IMR-90 (cell line): Measurements from ENCODE around the gene PDGFA. TPM values are rescaled to one million over a fixed set of nuclear protein-coding genes. Genes with fewer than 3 reads are reported as not detected.

ENCODE experiments used
- ATAC-seq: fragments of 200-7000 bp; cut with Tn5 transposase; 2 replicates; pipeline ENCODE4 v1.9.1; 2020; ENCODE audit warnings: low read depth, mild to moderate bottlenecking, moderate library complexity
- BruUV-seq: library from RNA; stranded (reverse); fragments of 400-500 nt; replicated peaks from 2 replicates; lab custom pipeline; 2021; lab: Mats Ljungman, UMichigan
- CTCF ChIA-PET: fragments of 300-600 bp; formaldehyde crosslinking; extraction: SDS; loops from one replicate; lab custom pipeline; 2021; ENCODE audit warnings: antibody characterized with exemption; lab: Yijun Ruan, JAX
- POLR2A ChIA-PET: fragments of 300-600 bp; sonication (Branson Sonifier 250); formaldehyde crosslinking; loops from one replicate; lab custom pipeline; 2022; ENCODE audit warnings: antibody characterized with exemption; ENCODE audit not compliant: unreplicated experiment; lab: Charles Lee
- DNase-seq: peaks from one replicate; pipeline ENCODE4 v3.0.0; 2013
- H2AFZ ChIP-seq: replicated peaks from 2 replicates; pipeline ENCODE3; 2013; ENCODE audit warnings: low read length, mild to moderate bottlenecking; ENCODE audit not compliant: poor library complexity
- H2AK5ac ChIP-seq: 2 replicates; pipeline ENCODE4 v1.6.1; 2013; ENCODE audit warnings: low read depth, low read length, inconsistent platforms
- H2AK9ac ChIP-seq: replicated peaks from 2 replicates; pipeline ENCODE3; 2013; ENCODE audit warnings: mild to moderate bottlenecking, low read depth, low read length, moderate library complexity; ENCODE audit not compliant: poor library complexity
- H2BK120ac ChIP-seq: 2 replicates; pipeline ENCODE4 v1.6.1; 2013; ENCODE audit warnings: low read depth, low read length, inconsistent platforms
- H2BK15ac ChIP-seq: 3 replicates; pipeline ENCODE4 v1.6.1; 2013; ENCODE audit warnings: low read depth, low read length, inconsistent platforms
- H2BK20ac ChIP-seq: 2 replicates; pipeline ENCODE4 v1.6.1; 2013; ENCODE audit warnings: low read depth, mild to moderate bottlenecking, inconsistent platforms, low read length, moderate library complexity
- H2BK5ac ChIP-seq: 2 replicates; pipeline ENCODE4 v1.6.1; 2013; ENCODE audit warnings: mild to moderate bottlenecking, low read depth, low read length, inconsistent platforms; ENCODE audit not compliant: poor library complexity, severe bottlenecking
- H3K14ac ChIP-seq: replicated peaks from 2 replicates; pipeline ENCODE4 v1.6.1; 2013; ENCODE audit warnings: low read depth, low read length, inconsistent platforms
- H3K18ac ChIP-seq: 2 replicates; pipeline ENCODE4 v1.6.1; 2013; ENCODE audit warnings: low read depth, low read length, control low read depth
- H3K23ac ChIP-seq: 2 replicates; pipeline ENCODE4 v1.6.1; 2013; ENCODE audit warnings: low read depth, low read length, inconsistent platforms
- H3K27ac ChIP-seq: 2 replicates; pipeline ENCODE4 v1.5.1; 2013; ENCODE audit warnings: mild to moderate bottlenecking, control low read depth, low read length; ENCODE audit not compliant: insufficient read depth
- H3K27me3 ChIP-seq: 2 replicates; pipeline ENCODE4 v1.6.1; 2013; ENCODE audit warnings: low read length; ENCODE audit not compliant: control insufficient read depth, insufficient read depth
- H3K36me3 ChIP-seq: 2 replicates; pipeline ENCODE4 v1.6.1; 2013; ENCODE audit warnings: low read length, mixed read lengths; ENCODE audit not compliant: control insufficient read depth, insufficient read depth
- H3K4ac ChIP-seq: 2 replicates; pipeline ENCODE4 v1.6.1; 2013; ENCODE audit warnings: low read depth, low read length, inconsistent platforms
- H3K4me1 ChIP-seq: 2 replicates; pipeline ENCODE4 v1.6.1; 2013; ENCODE audit warnings: low read length, mixed read lengths; ENCODE audit not compliant: control insufficient read depth, insufficient read depth
- H3K4me2 ChIP-seq: 2 replicates; pipeline ENCODE4 v1.6.1; 2013; ENCODE audit warnings: low read depth, mild to moderate bottlenecking, control low read depth, low read length, moderate library complexity
- H3K4me3 ChIP-seq: 2 replicates; pipeline ENCODE4 v1.5.1; 2013; ENCODE audit warnings: low read depth, mild to moderate bottlenecking, control low read depth, low read length, moderate library complexity; ENCODE audit not compliant: insufficient read depth
- H3K56ac ChIP-seq: 2 replicates; pipeline ENCODE4 v1.6.1; 2013; ENCODE audit warnings: low read length, inconsistent platforms; ENCODE audit not compliant: insufficient read depth; ENCODE audit errors: extremely low read depth
- H3K79me1 ChIP-seq, 2 experiments: 2 replicates each; pipeline ENCODE4 v1.6.1; 2013; ENCODE audit warnings: low read length in 2 of 2, inconsistent platforms in 1 of 2, low read depth in 1 of 2
- H3K9ac ChIP-seq: 2 replicates; pipeline ENCODE4 v1.6.1; 2013; ENCODE audit warnings: low read depth, low read length, control low read depth
- H3K9me1 ChIP-seq: 2 replicates; pipeline ENCODE4 v1.6.1; 2013; ENCODE audit warnings: low read length, inconsistent platforms; ENCODE audit not compliant: insufficient read depth
- H3K9me3 ChIP-seq: 2 replicates; pipeline ENCODE4 v1.6.1; 2013; ENCODE audit warnings: low read length; ENCODE audit not compliant: control insufficient read depth, insufficient read depth
- H4K20me1 ChIP-seq: 2 replicates; pipeline ENCODE4 v1.6.1; 2013; ENCODE audit warnings: low read length, inconsistent platforms; ENCODE audit not compliant: insufficient read depth
- H4K5ac ChIP-seq: 2 replicates; pipeline ENCODE4 v1.6.1; 2013; ENCODE audit warnings: mild to moderate bottlenecking, low read depth, low read length, control low read depth
- H4K8ac ChIP-seq, 2 experiments: 2 replicates each; pipeline ENCODE4 v1.6.1; 2013; ENCODE audit warnings: low read depth in 2 of 2, low read length in 2 of 2, control low read depth in 1 of 2, inconsistent platforms in 1 of 2
- H4K91ac ChIP-seq: 2 replicates; pipeline ENCODE4 v1.6.1; 2013; ENCODE audit warnings: low read depth, low read length, inconsistent platforms; ENCODE audit not compliant: insufficient read depth
- BHLHE40 ChIP-seq: fragments of 150-350 bp; IDR thresholded peaks from 2 replicates; pipeline ENCODE4 v1.6.1; 2016; ENCODE audit warnings: mild to moderate bottlenecking, low read depth, low read length
- FOS ChIP-seq: fragments of 150-350 bp; IDR thresholded peaks from 2 replicates; pipeline ENCODE4 v1.6.1; 2016; ENCODE audit warnings: low read depth, low read length
- MXI1 ChIP-seq: IDR thresholded peaks from 2 replicates; pipeline ENCODE4 v1.6.1; 2012; ENCODE audit warnings: low read depth, mild to moderate bottlenecking, low read length, moderate library complexity, borderline replicate concordance
- RFX5 ChIP-seq: IDR thresholded peaks from 2 replicates; pipeline ENCODE4 v1.8.0; 2012; ENCODE audit warnings: low read depth, mild to moderate bottlenecking, low read length, moderate library complexity
- SMC3 ChIP-seq: fragments of 150-350 bp; IDR thresholded peaks from 2 replicates; pipeline ENCODE4 v1.6.1; 2016; ENCODE audit warnings: low read depth, mild to moderate bottlenecking, antibody characterized with exemption, low read length, moderate library complexity
- WGBS, 2 experiments: methylation state at CpG; one replicate each; pipeline versions ENCODE4 v1.1.5 to v1.1.7; 2013; ENCODE audit warnings: missing lambda C conversion rate in 2 of 2; ENCODE audit not compliant: insufficient read length in 1 of 2; ENCODE audit errors: extremely low coverage in 2 of 2; 5-methylcytosine and 5-hydroxymethylcytosine counted together
- dilution Hi-C: fragments of 300-500 bp; cut with HindIII; formaldehyde crosslinking; loops from one replicate; pipeline ENCODE4 v1.14.3; 2018; ENCODE audit warnings: low sequenced_read_pairs; ENCODE audit not compliant: unreplicated experiment
- in situ Hi-C: fragments of 300-500 bp; cut with MboI; formaldehyde crosslinking; loops from 3 replicates; pipeline ENCODE4 v1.14.3; 2019; ENCODE audit warnings: low sequenced_read_pairs, inconsistent platforms, mixed read lengths
- intact Hi-C: fragments of 100-400 bp; cut with micrococcal nuclease; formaldehyde crosslinking; loops from 2 replicates; pipeline ENCODE4 v1.10.0; 2022
- polyA plus RNA-seq, 3 experiments: library from polyadenylated mRNA; depleted of rRNA; stranded (reverse); fragments of >200 nt; gene quantifications; 2 replicates each; pipeline ENCODE4 v1.2.3, GENCODE V29; 2012; ENCODE audit warnings: low replicate concordance in 1 of 3
- total RNA-seq: library from RNA; depleted of rRNA; stranded (reverse); fragments of >200 nt; gene quantifications from 2 replicates; pipeline ENCODE4 v1.2.3, GENCODE V29; 2012
- TF ChIP-seq, protein P1 (sequence below): fragments of 150-350 bp; IDR thresholded peaks from 2 replicates; pipeline ENCODE4 v1.6.1; 2017; ENCODE audit warnings: mild to moderate bottlenecking, antibody characterized with exemption, low read length, low read depth
- TF ChIP-seq, protein P2 (sequence below): fragments of 150-350 bp; IDR thresholded peaks from 2 replicates; pipeline ENCODE4 v1.6.1; 2016; ENCODE audit warnings: low read depth, mild to moderate bottlenecking, low read length, moderate library complexity, borderline replicate concordance
- TF ChIP-seq, protein P3 (sequence below): conservative IDR thresholded peaks from 2 replicates; pipeline ENCODE4 v1.5.1; 2012; ENCODE audit warnings: mild to moderate bottlenecking, low read depth, low read length, improper control_type of control experiment

Gene PDGFA
- total and polyA plus RNA-seq, 2 of the 4 experiments (the other 2 are of a cell fraction): 3.3 to 3.8 TPM

GRCh38 chr7:494906-495305 is 24.7 kb downstream of the PDGFA start:
- no peak for ATAC-seq
- intact Hi-C loops (no loop called here), dilution Hi-C loops (no loop called here), in situ Hi-C loops (no loop called here)
- Histone ChIP-seq H3K56ac (no peak overlapping the region), H2BK5ac (no peak overlapping the region), H3K23ac (no peak overlapping the region), H2BK120ac (no peak overlapping the region), H3K9me3 (no peaks in the 10 kb centered on the region; the same call in 1 of the 2 replicates), H4K8ac (no peak overlapping the region), H4K5ac (no peak overlapping the region), H3K4me1 (no peaks in the 10 kb centered on the region), H3K18ac (no peak overlapping the region), H3K4me2 (no peak overlapping the region), H3K79me1 (no peaks in the 10 kb centered on the region), H3K36me3 (peaks cover 3% of the 10 kb centered on the region), H3K9me1 (no peaks in the 10 kb centered on the region), H2BK15ac (no peak overlapping the region), H3K9ac (no peak overlapping the region), H4K91ac (no peak overlapping the region), H3K4me3 (no peak overlapping the region), H3K4ac (no peak overlapping the region), H2AFZ (no peak overlapping the region), H2AK5ac (no peak overlapping the region), H4K20me1 (no peaks in the 10 kb centered on the region; the same call in 1 of the 2 replicates), H2BK20ac (no peak overlapping the region), H3K27ac (no peak overlapping the region), H3K14ac (no peak overlapping the region), H3K27me3 (peaks cover 12% of the 10 kb centered on the region), H2AK9ac (no peak overlapping the region)
- ChIA-PET POLR2A (no interaction called here), CTCF (no interaction called here)
- no TSS peak for BruUV-seq
- 86% methylated on average over 2 of the region's 6 CpGs; no CpG with 5 or more reads in 1 of the 2 experiments for WGBS, 2 experiments
- DNase-seq: no peak
- TF ChIP-seq BHLHE40 (no peak), RFX5 (no peak), SMC3 (no peak), FOS (no peak), MXI1 (no peak)
- TF ChIP-seq, protein P1, sequence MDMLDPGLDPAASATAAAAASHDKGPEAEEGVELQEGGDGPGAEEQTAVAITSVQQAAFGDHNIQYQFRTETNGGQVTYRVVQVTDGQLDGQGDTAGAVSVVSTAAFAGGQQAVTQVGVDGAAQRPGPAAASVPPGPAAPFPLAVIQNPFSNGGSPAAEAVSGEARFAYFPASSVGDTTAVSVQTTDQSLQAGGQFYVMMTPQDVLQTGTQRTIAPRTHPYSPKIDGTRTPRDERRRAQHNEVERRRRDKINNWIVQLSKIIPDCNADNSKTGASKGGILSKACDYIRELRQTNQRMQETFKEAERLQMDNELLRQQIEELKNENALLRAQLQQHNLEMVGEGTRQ: no peak
- TF ChIP-seq, protein P2, sequence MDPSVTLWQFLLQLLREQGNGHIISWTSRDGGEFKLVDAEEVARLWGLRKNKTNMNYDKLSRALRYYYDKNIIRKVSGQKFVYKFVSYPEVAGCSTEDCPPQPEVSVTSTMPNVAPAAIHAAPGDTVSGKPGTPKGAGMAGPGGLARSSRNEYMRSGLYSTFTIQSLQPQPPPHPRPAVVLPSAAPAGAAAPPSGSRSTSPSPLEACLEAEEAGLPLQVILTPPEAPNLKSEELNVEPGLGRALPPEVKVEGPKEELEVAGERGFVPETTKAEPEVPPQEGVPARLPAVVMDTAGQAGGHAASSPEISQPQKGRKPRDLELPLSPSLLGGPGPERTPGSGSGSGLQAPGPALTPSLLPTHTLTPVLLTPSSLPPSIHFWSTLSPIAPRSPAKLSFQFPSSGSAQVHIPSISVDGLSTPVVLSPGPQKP: no peak
- TF ChIP-seq, protein P3, sequence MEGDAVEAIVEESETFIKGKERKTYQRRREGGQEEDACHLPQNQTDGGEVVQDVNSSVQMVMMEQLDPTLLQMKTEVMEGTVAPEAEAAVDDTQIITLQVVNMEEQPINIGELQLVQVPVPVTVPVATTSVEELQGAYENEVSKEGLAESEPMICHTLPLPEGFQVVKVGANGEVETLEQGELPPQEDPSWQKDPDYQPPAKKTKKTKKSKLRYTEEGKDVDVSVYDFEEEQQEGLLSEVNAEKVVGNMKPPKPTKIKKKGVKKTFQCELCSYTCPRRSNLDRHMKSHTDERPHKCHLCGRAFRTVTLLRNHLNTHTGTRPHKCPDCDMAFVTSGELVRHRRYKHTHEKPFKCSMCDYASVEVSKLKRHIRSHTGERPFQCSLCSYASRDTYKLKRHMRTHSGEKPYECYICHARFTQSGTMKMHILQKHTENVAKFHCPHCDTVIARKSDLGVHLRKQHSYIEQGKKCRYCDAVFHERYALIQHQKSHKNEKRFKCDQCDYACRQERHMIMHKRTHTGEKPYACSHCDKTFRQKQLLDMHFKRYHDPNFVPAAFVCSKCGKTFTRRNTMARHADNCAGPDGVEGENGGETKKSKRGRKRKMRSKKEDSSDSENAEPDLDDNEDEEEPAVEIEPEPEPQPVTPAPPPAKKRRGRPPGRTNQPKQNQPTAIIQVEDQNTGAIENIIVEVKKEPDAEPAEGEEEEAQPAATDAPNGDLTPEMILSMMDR: no peak
